Measurements from ENCODE around the gene STX8.

The STX8 gene

DNA sequence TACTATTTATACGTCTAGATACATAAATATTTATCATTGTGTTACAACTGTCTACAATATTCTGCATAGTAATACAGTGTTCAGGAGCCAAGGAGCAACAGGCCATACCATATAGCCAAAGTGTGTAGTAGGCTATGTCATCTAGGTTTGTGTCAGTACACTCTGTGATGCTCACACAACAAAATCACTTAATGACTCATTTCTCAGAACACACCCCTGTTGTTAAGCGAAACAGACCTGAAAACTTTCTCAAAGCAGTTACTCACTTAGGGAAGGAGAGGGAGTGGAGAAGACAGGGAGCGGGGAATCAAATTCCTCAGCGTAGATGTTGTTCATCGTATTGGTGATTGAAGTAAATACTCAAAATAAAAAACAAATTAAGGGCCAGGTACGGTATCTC, 269.5 kb downstream of the STX8 start:
- Histone ChIP-seq H2AK5ac (ENCODE audit: low read depth, low read length) (no peak overlapping the region), H3K9me3 (replicated peaks in 1 of 2; ENCODE audit: control insufficient read depth in 2 of 2, insufficient read depth in 1 of 2, low read depth in 1 of 2, low read length in 2 of 2) (no peaks in the 10 kb centered on the region), H2BK5ac (ENCODE audit: low read length) (no peak overlapping the region), H3K9ac (ENCODE audit: low read depth, low read length, poor library complexity) (no peak overlapping the region), H2BK15ac (ENCODE audit: low read length) (no peak overlapping the region), H2BK12ac (ENCODE audit: low read length) (no peak overlapping the region), H3K27ac (replicated peaks; ENCODE audit: low read length) (no peak overlapping the region), H3K14ac (ENCODE audit: low read length) (no peak overlapping the region), H3K18ac (ENCODE audit: low read length) (no peak overlapping the region), H3K36me3 (replicated peaks in 1 of 2; ENCODE audit: control insufficient read depth in 2 of 2, insufficient read depth in 2 of 2, low read length in 2 of 2) (no peaks in the 10 kb centered on the region), H3K4ac (ENCODE audit: low read length) (no peak overlapping the region), H3K27me3 (ENCODE audit: control insufficient read depth in 3 of 3, insufficient read depth in 3 of 3, low read depth in 1 of 3, low read length in 3 of 3) (no peaks in the 10 kb centered on the region), H3K4me1 (ENCODE audit: control insufficient read depth in 2 of 2, insufficient read depth in 1 of 2, low read depth in 1 of 2, low read length in 2 of 2) (peaks cover 7 to 12% of the 10 kb centered on the region in 2 donors), H2AFZ (ENCODE audit: low read length) (no peak overlapping the region), H3K23ac (ENCODE audit: low read depth, low read length, poor library complexity) (no peak overlapping the region), H3K4me3 (ENCODE audit: low read length in 2 of 2) (no peak overlapping the region), H4K8ac (ENCODE audit: low read depth, low read length) (no peak overlapping the region), H3K79me1 (ENCODE audit: low read depth, low read length) (no peaks in the 10 kb centered on the region), H4K91ac (ENCODE audit: low read depth, low read length, poor library complexity) (no peak overlapping the region), H2BK120ac (ENCODE audit: low read depth, low read length) (no peak overlapping the region), H3K4me2 (ENCODE audit: insufficient read depth, low read length, poor library complexity, severe bottlenecking) (no peak overlapping the region)
- WGBS, 2 donors (ENCODE audit: extremely low coverage in 2 of 2, insufficient read length in 2 of 2, insufficient replicate concordance in 1 of 2) = no CpG with 5 or more reads among the region's 6 CpGs
- DNase-seq (ENCODE audit: low spot score) = no peak

DNA sequence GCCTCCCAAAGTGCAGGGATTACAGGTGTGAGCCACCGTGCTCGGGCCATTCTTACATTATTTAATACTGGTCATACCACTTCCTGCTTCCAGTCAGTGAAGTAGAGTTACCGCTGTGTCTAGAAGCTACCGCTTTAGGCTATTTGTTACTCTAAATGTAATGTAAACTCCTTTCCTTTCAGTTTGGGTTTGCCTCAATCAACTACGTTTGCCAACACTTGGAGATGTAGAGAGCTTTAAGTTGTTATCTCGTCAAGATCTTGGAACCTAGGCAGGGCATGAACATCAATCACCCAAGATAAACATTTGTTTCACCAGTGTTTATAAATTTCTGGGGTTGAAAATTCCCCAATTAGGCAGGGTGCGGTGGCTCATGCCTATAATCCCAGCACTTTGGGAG, 275.9 kb downstream of the STX8 start:
- Histone ChIP-seq H4K8ac (ENCODE audit: low read depth, low read length) (no peak overlapping the region), H3K14ac (ENCODE audit: low read length) (no peak overlapping the region), H3K9ac (ENCODE audit: low read depth, low read length, poor library complexity) (no peak overlapping the region), H2BK5ac (ENCODE audit: low read length) (no peak overlapping the region), H4K91ac (ENCODE audit: low read depth, low read length, poor library complexity) (no peak overlapping the region), H2BK12ac (ENCODE audit: low read length) (no peak overlapping the region), H2BK15ac (ENCODE audit: low read length) (no peak overlapping the region), H3K36me3 (replicated peaks in 1 of 2; ENCODE audit: control insufficient read depth in 2 of 2, insufficient read depth in 2 of 2, low read length in 2 of 2) (no peaks in the 10 kb centered on the region), H2BK120ac (ENCODE audit: low read depth, low read length) (no peak overlapping the region), H3K4me1 (ENCODE audit: control insufficient read depth in 2 of 2, insufficient read depth in 1 of 2, low read depth in 1 of 2, low read length in 2 of 2) (no peaks in the 10 kb centered on the region), H2AFZ (ENCODE audit: low read length) (no peak overlapping the region), H3K27ac (replicated peaks; ENCODE audit: low read length) (no peak overlapping the region), H3K23ac (ENCODE audit: low read depth, low read length, poor library complexity) (no peak overlapping the region), H3K4ac (ENCODE audit: low read length) (no peak overlapping the region), H3K4me3 (ENCODE audit: low read length in 2 of 2) (no peak overlapping the region), H2AK5ac (ENCODE audit: low read depth, low read length) (no peak overlapping the region), H3K18ac (ENCODE audit: low read length) (no peak overlapping the region), H3K27me3 (ENCODE audit: control insufficient read depth in 3 of 3, insufficient read depth in 3 of 3, low read depth in 1 of 3, low read length in 3 of 3) (no peaks in the 10 kb centered on the region), H3K4me2 (ENCODE audit: insufficient read depth, low read length, poor library complexity, severe bottlenecking) (no peak overlapping the region), H3K9me3 (replicated peaks in 1 of 2; ENCODE audit: control insufficient read depth in 2 of 2, insufficient read depth in 1 of 2, low read depth in 1 of 2, low read length in 2 of 2) (no peaks in the 10 kb centered on the region), H3K79me1 (ENCODE audit: low read depth, low read length) (no peaks in the 10 kb centered on the region)
- no peak for DNase-seq (ENCODE audit: low spot score)
- WGBS, 2 donors (ENCODE audit: extremely low coverage in 2 of 2, insufficient read length in 2 of 2, insufficient replicate concordance in 1 of 2) = no CpG with 5 or more reads among the region's 7 CpGs

DNA sequence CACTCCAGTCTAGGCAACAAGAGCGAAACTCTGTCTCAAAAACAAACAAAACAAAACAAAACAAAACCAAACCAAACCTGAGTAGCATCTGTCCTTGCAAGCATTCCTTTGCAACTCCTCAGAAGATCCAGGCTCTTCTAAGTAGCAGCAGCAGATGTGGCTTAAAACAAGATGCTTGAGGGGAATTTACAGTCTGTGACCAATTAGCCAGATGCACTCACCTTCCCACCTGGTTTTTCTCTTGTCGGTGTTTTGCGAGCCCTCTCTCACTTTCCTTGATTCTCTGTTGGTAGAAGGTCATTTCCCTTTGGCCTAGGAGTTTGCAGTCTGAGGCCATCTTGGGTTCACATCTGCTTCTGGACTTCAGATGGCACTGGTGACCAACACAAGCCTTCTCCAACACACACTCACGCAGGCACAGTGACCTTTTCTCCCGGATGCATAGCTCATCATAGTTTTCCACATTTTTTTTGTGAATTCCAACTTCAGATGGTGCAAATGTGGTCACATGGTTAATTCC, 276.8 kb downstream of the STX8 start:
- H3K79me1 ChIP-seq (ENCODE audit: low read depth, low read length) = no peaks in the 10 kb centered on the region
- H4K91ac ChIP-seq (ENCODE audit: low read depth, low read length, poor library complexity) = no peak overlapping the region
- H3K27me3 ChIP-seq (ENCODE audit: control insufficient read depth in 3 of 3, insufficient read depth in 3 of 3, low read depth in 1 of 3, low read length in 3 of 3) = no peaks in the 10 kb centered on the region
- H2AFZ ChIP-seq (ENCODE audit: low read length) = no peak overlapping the region
- H3K4me1 ChIP-seq (ENCODE audit: control insufficient read depth in 2 of 2, insufficient read depth in 1 of 2, low read depth in 1 of 2, low read length in 2 of 2) = no peaks in the 10 kb centered on the region
- no peak overlapping the region for H3K9ac ChIP-seq (ENCODE audit: low read depth, low read length, poor library complexity)
- no peak overlapping the region for H2BK12ac ChIP-seq (ENCODE audit: low read length)
- no peak overlapping the region for H3K27ac ChIP-seq (replicated peaks; ENCODE audit: low read length)
- H2AK5ac ChIP-seq (ENCODE audit: low read depth, low read length) = no peak overlapping the region
- no peak overlapping the region for H2BK15ac ChIP-seq (ENCODE audit: low read length)
- no peaks in the 10 kb centered on the region for H3K9me3 ChIP-seq (replicated peaks in 1 of 2; ENCODE audit: control insufficient read depth in 2 of 2, insufficient read depth in 1 of 2, low read depth in 1 of 2, low read length in 2 of 2)
- H3K4ac ChIP-seq (ENCODE audit: low read length) = no peak overlapping the region
- H2BK120ac ChIP-seq (ENCODE audit: low read depth, low read length) = no peak overlapping the region
- no peaks in the 10 kb centered on the region for H3K36me3 ChIP-seq (replicated peaks in 1 of 2; ENCODE audit: control insufficient read depth in 2 of 2, insufficient read depth in 2 of 2, low read length in 2 of 2)
- H4K8ac ChIP-seq (ENCODE audit: low read depth, low read length) = no peak overlapping the region
- H3K23ac ChIP-seq (ENCODE audit: low read depth, low read length, poor library complexity) = no peak overlapping the region
- no peak overlapping the region for H3K18ac ChIP-seq (ENCODE audit: low read length)
- no peak overlapping the region for H3K4me3 ChIP-seq (ENCODE audit: low read length in 2 of 2)
- no peak overlapping the region for H3K14ac ChIP-seq (ENCODE audit: low read length)
- DNase-seq (ENCODE audit: low spot score) = no peak
- WGBS, 2 donors (ENCODE audit: extremely low coverage in 2 of 2, insufficient read length in 2 of 2, insufficient replicate concordance in 1 of 2) = no CpG with 5 or more reads among the region's 5 CpGs
- H2BK5ac ChIP-seq (ENCODE audit: low read length) = no peak overlapping the region
- H3K4me2 ChIP-seq (ENCODE audit: insufficient read depth, low read length, poor library complexity, severe bottlenecking) = no peak overlapping the region

DNA sequence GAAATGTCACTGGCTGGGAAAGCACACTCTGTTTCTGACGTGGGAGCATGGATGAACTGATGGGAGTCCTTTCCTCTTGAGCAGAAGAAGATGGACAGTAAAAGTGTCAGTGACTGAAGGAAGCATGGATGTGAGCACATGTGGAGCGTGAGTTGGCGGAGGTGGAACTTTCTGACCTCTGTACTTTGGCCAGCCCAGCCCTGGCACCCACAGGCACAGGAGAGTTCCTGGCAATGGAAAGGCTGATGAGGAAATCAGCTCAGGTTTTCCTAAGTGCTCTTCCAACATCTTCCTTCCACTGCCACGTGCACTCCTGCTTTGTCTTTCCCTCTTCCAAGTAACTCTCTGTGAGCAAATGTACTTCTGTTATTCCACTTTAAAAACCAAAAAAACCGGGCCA, 277.5 kb downstream of the STX8 start:
- Histone ChIP-seq H3K4me3 (ENCODE audit: low read length in 2 of 2) (no peak overlapping the region), H4K8ac (ENCODE audit: low read depth, low read length) (no peak overlapping the region), H3K36me3 (replicated peaks in 1 of 2; ENCODE audit: control insufficient read depth in 2 of 2, insufficient read depth in 2 of 2, low read length in 2 of 2) (no peaks in the 10 kb centered on the region), H4K91ac (ENCODE audit: low read depth, low read length, poor library complexity) (no peak overlapping the region), H3K4me1 (ENCODE audit: control insufficient read depth in 2 of 2, insufficient read depth in 1 of 2, low read depth in 1 of 2, low read length in 2 of 2) (no peaks in the 10 kb centered on the region), H3K23ac (ENCODE audit: low read depth, low read length, poor library complexity) (no peak overlapping the region), H3K27me3 (ENCODE audit: control insufficient read depth in 3 of 3, insufficient read depth in 3 of 3, low read depth in 1 of 3, low read length in 3 of 3) (no peaks in the 10 kb centered on the region), H3K14ac (ENCODE audit: low read length) (no peak overlapping the region), H3K4me2 (ENCODE audit: insufficient read depth, low read length, poor library complexity, severe bottlenecking) (no peak overlapping the region), H3K18ac (ENCODE audit: low read length) (no peak overlapping the region), H3K27ac (replicated peaks; ENCODE audit: low read length) (no peak overlapping the region), H2BK5ac (ENCODE audit: low read length) (no peak overlapping the region), H3K9me3 (replicated peaks in 1 of 2; ENCODE audit: control insufficient read depth in 2 of 2, insufficient read depth in 1 of 2, low read depth in 1 of 2, low read length in 2 of 2) (no peaks in the 10 kb centered on the region), H3K79me1 (ENCODE audit: low read depth, low read length) (no peaks in the 10 kb centered on the region), H3K4ac (ENCODE audit: low read length) (no peak overlapping the region), H2BK120ac (ENCODE audit: low read depth, low read length) (no peak overlapping the region), H2AFZ (ENCODE audit: low read length) (no peak overlapping the region), H2AK5ac (ENCODE audit: low read depth, low read length) (no peak overlapping the region), H3K9ac (ENCODE audit: low read depth, low read length, poor library complexity) (no peak overlapping the region), H2BK12ac (ENCODE audit: low read length) (no peak overlapping the region), H2BK15ac (ENCODE audit: low read length) (no peak overlapping the region)
- WGBS, 2 donors (ENCODE audit: extremely low coverage in 2 of 2, insufficient read length in 2 of 2, insufficient replicate concordance in 1 of 2) = no CpG with 5 or more reads among the region's 5 CpGs
- no peak for DNase-seq (ENCODE audit: low spot score)
